AG04449 (cell line): ENCODE data around the gene CCNJL.

Experiments used
- CTCF ChIA-PET: fragments of 350-600 bp; formaldehyde crosslinking; extraction: SDS; loops from one replicate; lab custom pipeline; 2021; ENCODE audit warnings: antibody characterized with exemption; lab: Yijun Ruan, JAX
- POLR2A ChIA-PET: fragments of 400-600, 350-600 bp; formaldehyde crosslinking; extraction: SDS; loops from one replicate; lab custom pipeline; 2020; ENCODE audit warnings: antibody characterized with exemption, inconsistent platforms; lab: Yijun Ruan, JAX
- DNase-seq: peaks from one replicate; pipeline ENCODE4 v3.0.0-alpha.2; 2010; ENCODE audit warnings: low read depth, low spot score
- H3K4me3 ChIP-seq: 2 replicates; pipeline ENCODE4 v1.5.1; 2011; ENCODE audit warnings: low read depth, mild to moderate bottlenecking, control low read depth, low read length
- TF ChIP-seq, protein P1 (sequence below): IDR thresholded peaks from one replicate; pipeline ENCODE4 v1.5.1; 2011; ENCODE audit warnings: mild to moderate bottlenecking, moderate library complexity, low read length, control low read depth, inconsistent platforms; ENCODE audit not compliant: insufficient read depth; ENCODE audit errors: missing control alignments

CCNJL gene

DNA sequence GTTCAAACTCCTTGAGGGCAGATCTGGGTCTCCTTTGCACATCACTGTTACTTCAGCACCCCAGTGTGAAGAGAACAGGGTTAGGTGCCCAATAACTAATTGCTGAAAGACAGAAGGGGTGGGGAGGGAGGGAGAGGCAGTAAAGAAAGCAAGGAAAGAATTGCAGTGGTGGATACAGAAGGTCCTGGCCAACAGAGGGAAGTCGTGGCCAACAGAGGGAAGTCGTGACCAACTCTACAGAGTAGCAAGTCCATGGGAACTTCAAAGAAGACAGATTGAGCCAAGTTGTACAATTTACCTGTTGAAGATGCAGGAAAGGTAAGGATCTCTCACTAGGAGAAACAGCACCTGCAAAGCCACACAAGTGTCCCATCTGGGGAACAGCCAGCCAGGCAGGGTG is 27.0 kb downstream of the CCNJL start:
- POLR2A ChIA-PET, result no interaction called here
- no peak for DNase-seq
- CTCF ChIA-PET, result no interaction called here
- no peak overlapping the region for H3K4me3 ChIP-seq
- TF ChIP-seq, protein P1, sequence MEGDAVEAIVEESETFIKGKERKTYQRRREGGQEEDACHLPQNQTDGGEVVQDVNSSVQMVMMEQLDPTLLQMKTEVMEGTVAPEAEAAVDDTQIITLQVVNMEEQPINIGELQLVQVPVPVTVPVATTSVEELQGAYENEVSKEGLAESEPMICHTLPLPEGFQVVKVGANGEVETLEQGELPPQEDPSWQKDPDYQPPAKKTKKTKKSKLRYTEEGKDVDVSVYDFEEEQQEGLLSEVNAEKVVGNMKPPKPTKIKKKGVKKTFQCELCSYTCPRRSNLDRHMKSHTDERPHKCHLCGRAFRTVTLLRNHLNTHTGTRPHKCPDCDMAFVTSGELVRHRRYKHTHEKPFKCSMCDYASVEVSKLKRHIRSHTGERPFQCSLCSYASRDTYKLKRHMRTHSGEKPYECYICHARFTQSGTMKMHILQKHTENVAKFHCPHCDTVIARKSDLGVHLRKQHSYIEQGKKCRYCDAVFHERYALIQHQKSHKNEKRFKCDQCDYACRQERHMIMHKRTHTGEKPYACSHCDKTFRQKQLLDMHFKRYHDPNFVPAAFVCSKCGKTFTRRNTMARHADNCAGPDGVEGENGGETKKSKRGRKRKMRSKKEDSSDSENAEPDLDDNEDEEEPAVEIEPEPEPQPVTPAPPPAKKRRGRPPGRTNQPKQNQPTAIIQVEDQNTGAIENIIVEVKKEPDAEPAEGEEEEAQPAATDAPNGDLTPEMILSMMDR, result no peak

DNA sequence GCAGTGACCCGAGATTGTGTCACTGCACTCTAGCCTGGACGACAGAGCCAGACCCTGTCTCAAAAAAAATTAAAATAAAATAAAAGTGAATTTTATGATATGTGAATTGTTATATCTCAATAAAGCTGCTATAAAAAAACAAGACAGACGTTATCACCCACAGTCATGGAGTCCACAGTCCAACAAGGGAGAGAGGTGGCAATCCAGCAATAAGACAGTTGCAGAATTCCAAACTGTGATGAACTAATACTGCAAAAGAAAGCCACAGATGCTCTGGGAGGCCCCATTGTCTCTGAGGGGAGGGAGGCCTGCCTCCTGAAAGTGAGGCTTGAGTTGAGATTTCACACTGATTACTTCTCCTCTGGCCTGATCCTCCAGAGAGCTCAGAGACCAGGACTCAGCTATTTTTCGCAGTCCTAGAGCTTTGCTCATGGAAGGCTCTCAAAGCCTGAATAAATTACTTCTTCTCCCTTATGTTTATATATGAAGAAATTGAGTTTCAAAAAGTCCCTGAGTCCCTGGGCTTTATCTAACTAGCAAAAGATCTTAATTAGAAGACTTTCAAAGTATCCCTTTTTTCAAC is 28.0 kb downstream of the CCNJL start:
- no peak for DNase-seq
- TF ChIP-seq, protein P1, result no peak
- no peak overlapping the region for H3K4me3 ChIP-seq
- CTCF ChIA-PET, result no interaction called here
- POLR2A ChIA-PET, result no interaction called here

DNA sequence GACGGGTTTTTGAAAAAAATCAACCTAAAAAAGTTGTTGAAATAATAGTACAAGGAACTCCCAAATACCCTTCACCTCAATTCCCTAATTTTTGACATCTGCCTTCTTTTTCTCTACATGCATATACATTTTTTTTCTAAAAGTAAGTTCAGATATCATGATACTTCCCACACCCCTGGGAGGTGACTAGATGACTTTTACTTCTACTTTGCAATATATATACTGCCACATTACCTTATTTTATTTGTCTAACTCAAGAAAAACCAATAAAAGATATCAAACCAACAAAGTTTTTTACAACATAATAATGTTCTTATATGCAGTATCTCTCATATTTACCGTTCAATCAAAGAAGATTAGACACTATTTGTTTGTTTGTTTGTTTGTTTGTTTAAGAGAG is 31.1 kb downstream of the CCNJL start:
- no peak for DNase-seq
- ChIA-PET POLR2A (no interaction called here), CTCF (interaction anchor here (1.0 kb wide), 1 partner anchor 16 kb away, joined by 3 read pairs; no protein-coding TSS in a partner anchor)
- H3K4me3 ChIP-seq, result no peak overlapping the region
- TF ChIP-seq, protein P1, result no peak

DNA sequence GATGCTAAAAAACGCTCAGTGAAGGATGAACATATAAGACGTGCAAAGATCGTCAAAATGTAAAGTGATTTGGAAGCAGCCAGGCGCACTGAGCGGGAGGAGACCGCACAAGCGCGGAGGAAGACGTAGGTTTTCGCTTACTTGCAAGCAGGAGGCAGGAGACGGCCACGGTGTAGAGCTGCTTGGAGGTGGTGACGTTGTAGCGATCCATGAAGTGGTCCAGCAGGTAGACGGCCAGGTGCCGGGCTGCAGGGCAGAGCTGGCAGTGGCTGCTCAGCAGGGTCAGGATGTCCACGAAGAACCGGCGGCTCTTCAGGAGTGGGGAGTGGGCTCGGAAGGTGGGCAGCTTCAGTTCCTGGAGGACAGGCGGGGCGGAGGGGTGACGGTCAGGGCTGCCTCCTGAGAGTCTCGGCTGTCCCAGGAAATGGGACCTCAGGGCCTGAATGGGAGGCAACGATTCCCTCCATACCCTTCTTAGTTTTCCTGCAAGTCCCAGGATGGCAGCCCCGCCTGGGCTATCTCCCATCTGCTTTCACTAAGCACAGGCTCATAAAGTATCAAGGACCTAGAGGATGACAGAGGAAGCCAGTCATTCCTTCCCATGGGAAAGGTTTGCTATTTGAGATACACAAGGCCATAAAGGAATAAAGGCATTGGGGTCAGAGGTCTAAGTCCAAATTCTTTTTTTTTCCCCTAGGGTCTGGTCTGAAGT is 31.8 kb downstream of the CCNJL start:
- ChIA-PET POLR2A (no interaction called here), CTCF (no interaction called here)
- TF ChIP-seq, protein P1, result no peak
- H3K4me3 ChIP-seq, result no peak overlapping the region
- DNase-seq, result no peak

DNA sequence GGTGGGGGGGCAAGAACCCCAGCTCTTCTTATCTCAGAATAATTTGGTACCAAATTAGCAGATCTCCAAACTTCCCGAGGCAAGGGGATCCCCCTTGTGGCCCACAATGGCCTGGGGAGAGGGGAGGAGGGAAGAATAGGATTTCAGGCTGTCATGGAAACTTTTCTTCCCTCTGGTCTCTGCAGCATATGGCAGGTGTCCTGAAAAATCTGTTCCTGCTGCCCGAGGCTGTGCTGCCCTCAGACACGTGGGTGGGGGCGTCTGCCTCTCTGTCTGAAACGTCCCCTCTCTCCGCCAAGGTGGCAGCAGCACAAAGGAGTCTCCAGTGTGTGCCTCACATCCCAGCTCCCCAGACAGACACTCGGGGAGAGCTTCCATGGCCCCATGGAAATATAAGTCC is 34.0 kb downstream of the CCNJL start:
- ChIA-PET POLR2A (no interaction called here), CTCF (no interaction called here)
- TF ChIP-seq, protein P1, result no peak
- no peak overlapping the region for H3K4me3 ChIP-seq
- DNase-seq, result no peak

DNA sequence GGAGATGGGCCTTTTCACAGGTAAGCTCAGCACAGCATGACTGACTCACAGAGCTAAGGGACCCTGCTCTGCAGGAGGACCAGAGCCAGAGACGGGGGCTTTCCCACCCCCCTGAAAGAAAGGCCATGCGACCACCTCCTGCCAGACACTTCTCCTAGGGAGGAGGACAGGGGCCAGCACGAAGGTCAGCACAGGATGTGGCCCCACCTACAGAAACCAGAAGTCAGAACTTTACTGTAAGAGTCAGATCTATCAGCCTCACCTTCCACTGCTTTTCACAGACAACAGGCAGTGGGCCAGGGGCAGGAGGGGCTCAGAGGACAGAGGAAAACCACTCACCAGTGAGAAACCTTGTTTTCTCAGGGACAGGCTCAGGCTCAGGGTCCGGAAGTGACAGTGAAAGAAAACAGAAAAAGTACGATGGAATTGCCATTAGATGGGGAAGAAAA is 37.9 kb downstream of the CCNJL start:
- ChIA-PET CTCF (interaction anchor here (0.5 kb wide), 1 partner anchor 25 kb away, joined by 3 read pairs; no protein-coding TSS in a partner anchor), POLR2A (no interaction called here)
- H3K4me3 ChIP-seq, result no peak overlapping the region
- no peak for DNase-seq
- TF ChIP-seq, protein P1, result no peak
